H1 (cell line): ENCODE measurements around the gene SPDYE1. TPM values are rescaled to one million over a fixed set of nuclear protein-coding genes. Genes with fewer than 3 reads are reported as not detected.

Experiments used
- CTCF ChIA-PET: fragments of 300-600 bp; sonication (Branson Sonifier 250); formaldehyde crosslinking; loops from one replicate; lab custom pipeline; 2021; ENCODE audit not compliant: partially characterized antibody; lab: Charles Lee
- POLR2A ChIA-PET: fragments of 300-600 bp; sonication (Branson Sonifier 250); formaldehyde crosslinking; loops from one replicate; lab custom pipeline; 2021; ENCODE audit warnings: inconsistent platforms; ENCODE audit not compliant: partially characterized antibody; lab: Charles Lee
- DNase-seq, 2 experiments: peaks; one replicate each; pipeline versions ENCODE4 v3.0.0 to v3.0.0-alpha.2; 2010 to 2022; ENCODE audit warnings: low spot score in 2 of 2, low read depth in 1 of 2, mixed read lengths in 1 of 2
- FAIRE-seq: peaks from 2 replicates; lab custom pipeline; 2011; peaks lifted over from hg19 to GRCh38; lab: Jason Lieb, UNC
- H2AFZ ChIP-seq: 2 replicates; pipeline ENCODE4 v1.8.1; 2012; ENCODE audit warnings: low read length, inconsistent platforms
- H2AK5ac ChIP-seq: 2 replicates; pipeline ENCODE4 v1.6.1; 2013; ENCODE audit warnings: low read depth, low read length
- H2BK120ac ChIP-seq: replicated peaks from 2 replicates; pipeline ENCODE3; 2013; ENCODE audit warnings: low read depth, low read length, inconsistent platforms
- H2BK12ac ChIP-seq: 2 replicates; pipeline ENCODE4 v1.6.1; 2013; ENCODE audit warnings: low read depth, low read length
- H2BK15ac ChIP-seq: 2 replicates; pipeline ENCODE4 v1.6.1; 2013; ENCODE audit warnings: low read length
- H2BK20ac ChIP-seq: 2 replicates; pipeline ENCODE4 v1.6.1; 2013; ENCODE audit warnings: low read length
- H2BK5ac ChIP-seq: 2 replicates; pipeline ENCODE4 v1.6.1; 2013; ENCODE audit warnings: low read depth, low read length
- H3K14ac ChIP-seq: 2 replicates; pipeline ENCODE4 v1.6.1; 2013; ENCODE audit warnings: inconsistent platforms; ENCODE audit not compliant: insufficient read length
- H3K18ac ChIP-seq: 2 replicates; pipeline ENCODE4 v1.6.1; 2013; ENCODE audit warnings: low read length; ENCODE audit errors: extremely low read depth
- H3K23ac ChIP-seq: 2 replicates; pipeline ENCODE4 v1.6.1; 2013; ENCODE audit warnings: inconsistent platforms; ENCODE audit not compliant: insufficient read length
- H3K23me2 ChIP-seq: 2 replicates; pipeline ENCODE4 v1.6.1; 2013; ENCODE audit warnings: low read depth, low read length
- H3K27ac ChIP-seq: 2 replicates; pipeline ENCODE4 v1.6.1; 2011; ENCODE audit warnings: low read depth, low read length, inconsistent platforms
- H3K27me3 ChIP-seq, 4 experiments: replicated peaks in 1 of 4; 1 replicate in 1 of 4; 2 replicates in 3 of 4; pipeline versions ENCODE4 v1.6.1 to v1.8.1; 2011 to 2013; ENCODE audit warnings: low read length in 3 of 4, mild to moderate bottlenecking in 3 of 4, inconsistent platforms in 2 of 4, mixed read lengths in 2 of 4, moderate library complexity in 1 of 4; ENCODE audit not compliant: control insufficient read depth in 3 of 4, insufficient read depth in 3 of 4; ENCODE audit errors: extremely low read depth in 1 of 4
- H3K36me3 ChIP-seq, 4 experiments: 2 replicates each; pipeline versions ENCODE4 v1.6.1 to v1.8.1; 2011 to 2013; ENCODE audit warnings: mild to moderate bottlenecking in 4 of 4, low read length in 3 of 4, moderate library complexity in 2 of 4, control low read depth in 1 of 4, inconsistent platforms in 1 of 4; ENCODE audit not compliant: insufficient read depth in 4 of 4, control insufficient read depth in 2 of 4
- H3K4ac ChIP-seq: replicated peaks from 2 replicates; pipeline ENCODE3; 2013; ENCODE audit warnings: low read length, low read depth, mixed read lengths, inconsistent platforms; ENCODE audit not compliant: insufficient read length
- H3K4me1 ChIP-seq, 4 experiments: replicated peaks in 1 of 4; 1 replicate in 1 of 4; 2 replicates in 3 of 4; pipeline versions ENCODE4 v1.6.1 to v1.8.1; 2011 to 2013; ENCODE audit warnings: low read length in 3 of 4, inconsistent platforms in 2 of 4, mixed read lengths in 1 of 4; ENCODE audit not compliant: insufficient read depth in 4 of 4, control insufficient read depth in 3 of 4
- H3K4me2 ChIP-seq, 2 experiments: 2 replicates each; pipeline versions ENCODE4 v1.6.1 to v1.8.1; 2011 to 2013; ENCODE audit warnings: low read depth in 2 of 2, low read length in 2 of 2, control low read depth in 1 of 2, inconsistent platforms in 1 of 2, mild to moderate bottlenecking in 1 of 2; ENCODE audit not compliant: insufficient read depth in 1 of 2
- H3K4me3 ChIP-seq, 4 experiments: fragments of 200-600, 300-600 bp in 1 of 4; sonication (generic), shearing (Covaris generic), sonication (Bioruptor Twin) in 1 of 4; 2 replicates each; pipeline versions ENCODE4 v1.5.1 to v1.8.1; 2011 to 2016; ENCODE audit warnings: low read length in 4 of 4, low read depth in 3 of 4, control low read depth in 2 of 4, inconsistent platforms in 2 of 4, mild to moderate bottlenecking in 2 of 4, mixed read lengths in 1 of 4, moderate library complexity in 1 of 4; ENCODE audit not compliant: insufficient read depth in 2 of 4; ENCODE audit errors: extremely low read depth in 1 of 4
- H3K56ac ChIP-seq: replicated peaks from 2 replicates; pipeline ENCODE3; 2013; ENCODE audit warnings: low read depth, mild to moderate bottlenecking, mixed read lengths, low read length, inconsistent platforms; ENCODE audit not compliant: insufficient read length
- H3K79me1 ChIP-seq: 2 replicates; pipeline ENCODE4 v1.6.1; 2013; ENCODE audit warnings: low read depth, low read length, control low read depth
- H3K79me2 ChIP-seq, 2 experiments: 2 replicates each; pipeline versions ENCODE4 v1.6.1 to v1.8.1; 2012 to 2013; ENCODE audit warnings: low read length in 2 of 2, mild to moderate bottlenecking in 2 of 2, inconsistent platforms in 1 of 2; ENCODE audit not compliant: insufficient read depth in 2 of 2, control insufficient read depth in 1 of 2
- H3K9ac ChIP-seq, 4 experiments: replicated peaks in 1 of 4; 1 replicate in 1 of 4; 2 replicates in 3 of 4; pipeline versions ENCODE4 v1.6.1 to v1.8.1; 2011 to 2013; ENCODE audit warnings: low read depth in 3 of 4, low read length in 3 of 4, control low read depth in 2 of 4, mild to moderate bottlenecking in 2 of 4, moderate library complexity in 2 of 4, inconsistent platforms in 1 of 4; ENCODE audit errors: extremely low read depth in 1 of 4
- H3K9me3 ChIP-seq, 2 experiments: 2 replicates each; pipeline versions ENCODE4 v1.6.1 to v1.8.1; 2012 to 2013; ENCODE audit warnings: mild to moderate bottlenecking in 2 of 2, moderate library complexity in 2 of 2, control low read depth in 1 of 2, inconsistent platforms in 1 of 2, low read depth in 1 of 2, low read length in 1 of 2, mixed read lengths in 1 of 2; ENCODE audit not compliant: insufficient read depth in 2 of 2
- H4K20me1 ChIP-seq, 2 experiments: replicated peaks in 1 of 2; 2 replicates each; pipeline versions ENCODE3 to v1.8.1; 2011 to 2013; ENCODE audit warnings: inconsistent platforms in 2 of 2, low read length in 2 of 2, mild to moderate bottlenecking in 1 of 2; ENCODE audit not compliant: insufficient read depth in 2 of 2, control insufficient read depth in 1 of 2
- H4K5ac ChIP-seq: 2 replicates; pipeline ENCODE4 v1.6.1; 2013; ENCODE audit warnings: low read length, low read depth, mixed read lengths, inconsistent platforms; ENCODE audit not compliant: insufficient read length
- H4K8ac ChIP-seq: 2 replicates; pipeline ENCODE4 v1.8.0; 2013; ENCODE audit warnings: mild to moderate bottlenecking, moderate library complexity, low read length, inconsistent platforms; ENCODE audit not compliant: insufficient read depth; ENCODE audit errors: extremely low read depth
- H4K91ac ChIP-seq: replicated peaks from 2 replicates; pipeline ENCODE3; 2013; ENCODE audit warnings: low read length, mixed read lengths, inconsistent platforms; ENCODE audit not compliant: insufficient read length
- ATF2 ChIP-seq: IDR thresholded peaks from 2 replicates; pipeline ENCODE4 v1.6.1; 2012; ENCODE audit warnings: low read length, inconsistent platforms
- CHD2 ChIP-seq: IDR thresholded peaks from 2 replicates; pipeline ENCODE4 v1.6.1; 2012; ENCODE audit warnings: low read length, improper control_type of control experiment
- CTBP2 ChIP-seq: IDR thresholded peaks from 2 replicates; pipeline ENCODE4 v1.7.0; 2011; ENCODE audit warnings: borderline replicate concordance, mild to moderate bottlenecking, moderate library complexity, mixed read lengths, low read length; ENCODE audit not compliant: insufficient read depth, insufficient read length
- SP2 ChIP-seq: IDR thresholded peaks from 2 replicates; pipeline ENCODE4 v1.6.1; 2012; ENCODE audit warnings: mild to moderate bottlenecking, low read length, inconsistent platforms
- WGBS, 2 experiments: shearing (Covaris generic) in 1 of 2; methylation state at CpG; one replicate each; pipeline versions ENCODE4 v1.1.6 to v1.1.7; 2013 to 2015; ENCODE audit warnings: low lambda C conversion rate in 2 of 2, mixed read lengths in 2 of 2, inconsistent platforms in 1 of 2, low coverage in 1 of 2, missing lambda C conversion rate in 1 of 2; ENCODE audit not compliant: insufficient replicate concordance in 2 of 2, insufficient coverage in 1 of 2, insufficient read length in 1 of 2; ENCODE audit errors: extremely low coverage in 1 of 2, missing lambda C conversion rate in 1 of 2; 5-methylcytosine and 5-hydroxymethylcytosine counted together
- polyA plus RNA-seq, 7 experiments: library from polyadenylated mRNA; depleted of rRNA in 3 of 7; stranded (reverse) in 5 of 7; unstranded in 2 of 7; fragments of >200 nt in 5 of 7; fragments of 200-250 nt in 2 of 7; gene quantifications; 1 replicate in 5 of 7; 2 replicates in 1 of 7; 4 replicates in 1 of 7; pipeline versions ENCODE4 v1.2.1 to v1.2.3, GENCODE V29; 2011 to 2013; ENCODE audit warnings: missing spikeins in 2 of 7, mixed read lengths in 2 of 7
- total RNA-seq: library from RNA; stranded (reverse); fragmentation: NEBNext Ultra II Directional; extraction: Animal tissue kit (Norgen Biotek cat#: 25700); gene quantifications from 2 replicates; pipeline ENCODE4 v1.2.1, GENCODE V29; 2021

Gene SPDYE1
- total and polyA plus RNA-seq, 2 of the 8 experiments (the other 6 are each of a cell fraction or from before 2014, with no cell fraction given), result not detected

DNA sequence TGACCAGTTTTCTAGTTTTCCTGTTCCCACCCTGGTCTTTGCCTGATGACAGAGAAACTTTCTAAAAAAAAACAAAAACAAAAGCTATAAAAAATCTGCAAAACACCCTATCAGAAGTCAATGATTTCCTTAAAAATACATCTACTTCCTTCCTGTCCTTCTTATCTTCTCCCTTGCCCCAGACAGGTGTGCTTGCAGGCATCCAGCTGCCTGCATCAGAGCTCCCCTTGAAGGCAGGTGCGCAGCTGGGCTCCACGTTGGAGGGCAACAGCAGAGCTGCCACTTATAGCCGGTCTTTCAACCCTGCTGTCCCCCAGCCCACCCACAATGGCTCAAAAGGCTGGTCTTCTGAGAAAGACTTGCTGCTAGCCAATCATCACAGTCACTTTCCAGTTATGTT, 41.7 kb upstream of the SPDYE1 start:
- Histone ChIP-seq H2BK120ac (no peak overlapping the region), H3K4me2 (no peak overlapping the region), H3K79me1 (no peaks in the 10 kb centered on the region), H3K4me1 (no peaks in the 10 kb centered on the region), H3K27me3 (no peaks in the 10 kb centered on the region), H3K9me3 (no peaks in the 10 kb centered on the region), H2BK20ac (no peak overlapping the region), H2BK15ac (no peak overlapping the region), H3K18ac (no peak overlapping the region), H3K56ac (no peak overlapping the region), H3K36me3 (no peaks in the 10 kb centered on the region), H3K27ac (no peak overlapping the region), H2AFZ (no peak overlapping the region), H4K20me1 (no peaks in the 10 kb centered on the region), H3K14ac (no peak overlapping the region), H3K79me2 (no peaks in the 10 kb centered on the region), H3K4me3 (no peak overlapping the region), H3K9ac (no peak overlapping the region), H2BK5ac (no peak overlapping the region), H3K23me2 (no peaks in the 10 kb centered on the region), H4K5ac (no peak overlapping the region), H4K8ac (no peak overlapping the region), H2BK12ac (no peak overlapping the region), H4K91ac (no peak overlapping the region), H3K4ac (no peak overlapping the region), H2AK5ac (no peak overlapping the region), H3K23ac (no peak overlapping the region)
- CTCF ChIA-PET, result interaction anchor here (0.6 to 3.3 kb wide), 2 partner anchors 12 to 48 kb away, joined by 3 to 28 read pairs; no protein-coding TSS in a partner anchor
- 81% methylated on average over 3 of the region's 3 CpGs; no CpG with 5 or more reads in 1 of the 2 experiments for WGBS, 2 experiments
- DNase-seq (no peak), FAIRE-seq (no peak)
- POLR2A ChIA-PET, result no interaction called here
- TF ChIP-seq CHD2 (no peak), ATF2 (no peak), CTBP2 (no peak), SP2 (no peak)
